Hematopoietic multipotent progenitor cell treated with erythropoietin and hydrocortisone succinate and interleukin-3 and kit ligand, for 8 days (in vitro differentiated cells): ENCODE data around the gene COG4.
A peak's percentile ranks its signal among the peaks of the same experiment; 100 is the strongest.
"Not testable (repeated sequence)": the region's sequence is repeated elsewhere in the genome, so short reads cannot be mapped to it uniquely, and the experiment has no call there.

Experiments used
- DNase-seq: peaks from one replicate; pipeline ENCODE4 v3.0.0-alpha.2; 2015

Gene COG4

GRCh38 chr16:70526403-70526802 is 3.0 kb upstream of the COG4 start:
- DNase-seq = no peak

GRCh38 chr16:70524399-70524825 is 1.1 kb upstream of the COG4 start:
- not testable (repeated sequence) for DNase-seq

GRCh38 chr16:70523743-70524398 is 517 bp upstream of the COG4 start, which contains the start of gene SF3B3:
TSS of gene SF3B3 (plus strand) at chr16:70523816. CDS start at chr16:70526657, 2,841 bp downstream.
- DNase-seq = no peak

GRCh38 chr16:70522216-70523075 is 908 bp downstream of the COG4 start:
- peak; percentile 34 for DNase-seq

GRCh38 chr16:70520612-70521297 is 2.6 kb downstream of the COG4 start:
- peak; percentile 91 for DNase-seq

GRCh38 chr16:70512456-70512855 is 10.9 kb downstream of the COG4 start:
- DNase-seq = no peak

GRCh38 chr16:70511833-70512232 is 11.5 kb downstream of the COG4 start:
- no peak for DNase-seq

- DNase-seq = no peak
These were observed 13.1 kb downstream of the COG4 start for GRCh38 chr16:70510216-70510615.

GRCh38 chr16:70508752-70509151 is 14.6 kb downstream of the COG4 start:
- DNase-seq = peak; percentile 64

- DNase-seq = no peak
These were observed 26.8 kb downstream of the COG4 start for GRCh38 chr16:70496513-70496912.

GRCh38 chr16:70495425-70496182 is 27.8 kb downstream of the COG4 start:
- no peak for DNase-seq

GRCh38 chr16:70494777-70495176 is 28.6 kb downstream of the COG4 start:
- no peak for DNase-seq

GRCh38 chr16:70494202-70494770 is 29.1 kb downstream of the COG4 start:
- no peak for DNase-seq

GRCh38 chr16:70493802-70494201 is 29.6 kb downstream of the COG4 start:
- no peak for DNase-seq

GRCh38 chr16:70490261-70490660 is 33.1 kb downstream of the COG4 start:
- no peak for DNase-seq

GRCh38 chr16:70484867-70485266 is 38.5 kb downstream of the COG4 start:
- no peak for DNase-seq

GRCh38 chr16:70483426-70483825 is 39.9 kb downstream of the COG4 start:
- no peak for DNase-seq

- no peak for DNase-seq
These were observed 40.7 kb downstream of the COG4 start for GRCh38 chr16:70482624-70483023.

GRCh38 chr16:70481929-70482536 is 41.3 kb downstream of the COG4 start:
- no peak for DNase-seq

GRCh38 chr16:70480127-70481105 is 42.9 kb downstream of the COG4 start:
- DNase-seq = peak; percentile 30

- DNase-seq = no peak
These were observed 44.4 kb downstream of the COG4 start for GRCh38 chr16:70478912-70479341.
